Renal cortex interstitium (tissue), 11 donors: ENCODE results near the gene RCAN2. TPM values are rescaled to one million over a fixed set of nuclear protein-coding genes. Genes with fewer than 3 reads are reported as not detected.

ENCODE experiments used
- DNase-seq, 11 donors: peaks; one replicate each; pipeline ENCODE4 v3.0.0-alpha.2; 2013; ENCODE audit warnings: low read depth in 9 of 11, low spot score in 4 of 11; ENCODE audit errors: extremely low read depth in 1 of 11
- polyA plus RNA-seq, 3 donors: library from polyadenylated mRNA; unstranded; fragments of 120-200 nt; gene quantifications; one replicate each; pipeline ENCODE4 v1.2.1, GENCODE V29; 2013; ENCODE audit not compliant: insufficient read length in 3 of 3

The RCAN2 gene
- polyA plus RNA-seq, 3 donors: 19.9 to 22.6 (median 22.4) TPM

DNA sequence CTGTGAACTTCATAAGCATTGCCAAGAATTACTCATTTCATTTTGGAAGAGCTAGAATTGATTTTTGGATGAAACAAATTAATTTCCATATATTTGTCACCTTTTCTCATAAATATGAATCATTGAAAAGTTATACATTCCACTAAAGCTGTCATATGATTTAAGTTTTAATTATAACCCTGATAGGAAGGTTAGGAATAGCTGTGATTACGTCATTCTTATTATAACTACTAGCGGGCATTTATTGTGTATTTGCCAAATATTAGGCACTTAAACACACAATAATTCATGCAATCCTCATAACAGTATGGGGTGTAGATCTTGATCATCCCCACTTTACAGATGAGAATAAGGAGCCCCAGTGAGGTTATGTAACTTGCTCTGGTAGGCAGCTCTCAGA is 243.1 kb downstream of the RCAN2 start:
- DNase-seq: no peak

DNA sequence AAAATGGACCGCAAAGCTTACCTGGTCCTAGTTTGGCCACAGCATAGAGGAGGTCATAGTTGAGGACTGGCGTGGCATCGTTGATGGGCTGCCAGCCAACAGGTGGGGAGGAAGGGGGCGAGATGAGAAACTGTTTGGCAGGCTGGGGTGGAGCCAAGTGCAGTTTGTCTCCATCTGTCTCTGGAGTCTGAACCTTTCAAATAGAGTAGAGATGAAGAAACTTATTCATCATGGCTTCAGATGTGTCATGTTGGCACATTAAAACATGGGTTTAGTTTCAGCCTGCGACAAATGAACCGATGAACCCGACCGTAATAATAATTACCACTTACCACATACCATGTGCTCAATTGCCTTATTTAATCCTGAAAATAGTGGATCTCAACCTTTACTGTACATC is 244.5 kb downstream of the RCAN2 start:
- no peak for DNase-seq

DNA sequence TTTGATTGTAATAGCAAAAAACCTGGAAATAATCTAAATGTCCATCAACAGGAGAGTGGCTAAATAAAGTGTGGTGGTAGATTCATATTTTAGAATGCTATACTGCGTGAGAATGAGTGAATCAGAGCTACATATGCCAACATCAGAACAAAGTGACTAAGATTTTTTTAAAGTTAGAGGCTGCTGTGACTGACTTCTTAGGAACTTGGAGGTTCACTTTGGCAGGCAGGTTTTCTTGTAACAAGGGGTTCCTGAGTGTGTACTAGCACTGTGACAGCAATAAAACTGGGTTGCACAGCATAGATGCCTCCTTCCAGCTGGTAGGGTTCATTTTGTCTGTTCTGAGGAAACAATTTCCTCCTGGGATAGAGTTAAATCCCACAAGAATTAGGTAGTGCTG is 245.2 kb downstream of the RCAN2 start:
- no peak for DNase-seq

DNA sequence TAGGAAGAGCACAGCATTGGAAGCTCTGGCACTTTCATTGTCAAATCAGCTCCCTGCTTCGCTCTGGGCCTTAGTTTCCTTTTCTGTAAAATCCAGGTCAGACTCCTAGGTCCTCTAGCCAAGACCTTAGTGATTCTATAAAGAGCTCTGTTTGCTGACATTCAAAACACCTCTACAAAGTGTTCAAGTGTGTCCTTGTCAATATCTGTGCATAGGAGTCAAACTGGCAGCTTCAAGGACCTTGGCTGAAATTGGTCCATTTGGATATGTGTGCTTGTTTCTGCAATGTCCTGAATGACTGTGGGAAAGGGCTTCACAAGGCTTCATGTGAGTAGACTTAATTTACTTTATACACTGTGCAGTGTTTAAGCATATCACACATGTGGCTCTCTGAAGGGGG is 246.6 kb downstream of the RCAN2 start:
- DNase-seq: no peak

DNA sequence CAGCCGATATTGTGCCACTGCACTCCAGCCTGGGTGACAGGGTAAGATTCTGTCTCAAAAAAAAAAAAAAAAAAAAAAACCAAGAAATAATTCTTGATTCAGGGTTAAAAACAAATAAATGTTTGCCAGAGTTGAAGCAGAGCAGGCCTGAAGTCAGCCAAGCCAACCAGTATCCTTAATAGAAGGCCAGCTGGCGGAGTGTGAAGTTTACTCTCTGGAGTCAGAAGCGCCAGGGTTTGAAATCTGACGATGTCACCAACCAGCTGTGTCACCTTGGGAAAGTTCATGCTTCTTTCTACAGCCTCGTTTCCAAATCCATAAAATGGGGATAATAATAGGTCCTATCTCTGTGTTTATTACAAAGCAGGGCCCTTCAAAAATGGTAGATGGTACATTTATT is 247.5 kb downstream of the RCAN2 start:
- DNase-seq: no peak

DNA sequence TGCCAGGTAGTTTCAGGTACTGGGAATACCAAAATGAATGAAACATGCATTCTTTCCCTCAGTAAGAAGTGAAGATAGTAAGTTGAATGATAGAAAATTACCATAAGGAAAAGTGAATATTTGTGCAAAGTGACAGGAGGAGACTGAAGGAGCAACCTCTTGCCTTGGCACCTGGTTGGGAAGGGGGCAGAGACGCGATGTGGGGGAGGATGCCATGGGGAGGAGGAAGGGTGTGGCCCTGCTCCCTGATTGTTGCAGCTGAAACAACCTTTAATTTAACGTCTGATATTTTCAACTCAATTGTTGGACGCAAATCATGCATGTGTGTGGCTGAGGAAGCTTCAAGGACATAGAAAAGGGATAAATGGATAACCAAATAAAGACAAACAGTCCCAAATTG is 248.3 kb downstream of the RCAN2 start:
- DNase-seq: no peak

DNA sequence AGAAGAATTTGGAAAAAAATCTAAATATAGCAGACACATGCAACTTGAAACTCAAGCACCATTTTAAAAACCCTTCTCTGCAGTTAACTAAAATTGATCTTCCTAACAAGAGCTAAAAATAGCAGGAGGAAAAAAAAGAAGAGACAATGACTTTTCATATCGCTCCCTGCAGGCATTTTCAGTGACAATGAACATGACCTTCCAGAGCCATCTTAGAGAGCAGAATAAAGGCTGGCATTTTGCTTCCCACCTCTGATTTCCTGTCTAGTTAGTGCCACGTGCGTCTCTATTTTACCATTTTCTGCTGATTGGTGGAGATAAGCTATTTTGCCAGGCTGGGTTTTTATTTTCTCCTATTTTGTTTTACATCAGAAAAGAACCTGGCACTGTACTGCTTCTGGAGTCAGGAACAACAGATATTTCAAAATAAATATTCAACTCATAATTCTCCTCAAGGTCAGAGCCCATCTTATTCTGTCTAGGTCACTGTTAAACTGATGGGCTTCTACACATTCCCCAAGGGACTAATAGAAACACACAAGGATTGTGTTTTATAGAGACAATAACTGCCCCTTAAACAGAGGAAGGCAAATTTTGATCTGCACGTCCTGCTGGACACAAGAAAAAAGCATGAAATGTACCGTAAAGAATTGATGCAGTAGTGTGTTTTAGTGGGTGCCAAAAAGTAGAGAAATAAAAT is 250.2 kb downstream of the RCAN2 start:
- DNase-seq: no peak

DNA sequence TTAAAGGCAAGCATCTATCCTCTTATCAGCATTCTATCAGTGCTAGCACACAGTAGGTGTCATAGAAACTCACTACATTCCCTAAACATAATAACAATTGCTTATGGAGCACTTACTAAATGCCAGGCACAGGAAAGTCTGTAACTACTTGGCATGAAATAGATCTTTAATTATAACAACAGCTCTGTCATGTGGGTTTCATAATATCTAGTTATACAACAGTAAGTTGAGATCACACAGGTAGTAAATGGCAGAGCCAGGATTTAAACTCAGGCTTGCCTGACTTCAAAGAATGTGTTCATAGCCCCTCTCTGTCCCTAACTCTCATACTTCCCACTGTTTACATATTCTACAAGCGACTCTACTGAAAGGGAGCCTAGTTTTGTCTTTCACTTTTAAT is 254.5 kb downstream of the RCAN2 start:
- no peak for DNase-seq

DNA sequence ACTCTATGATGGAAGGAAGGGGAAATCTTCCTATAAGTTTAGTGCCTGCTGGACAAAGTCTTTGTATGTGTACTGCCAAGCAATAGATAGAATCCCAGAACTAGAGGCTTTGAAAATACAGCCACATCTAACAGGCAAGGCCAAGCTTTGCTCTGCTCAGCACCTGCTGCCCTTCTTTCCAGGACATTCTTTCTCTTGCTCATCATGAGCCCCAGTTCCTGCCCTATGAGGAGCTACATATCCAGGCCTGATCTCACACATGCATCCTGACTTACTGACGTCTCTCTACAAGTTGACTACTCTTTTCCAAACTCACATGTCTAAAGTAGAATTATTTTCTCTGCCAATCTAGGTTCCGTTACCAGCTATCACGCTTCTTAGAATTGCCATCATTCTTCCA is 256.0 kb downstream of the RCAN2 start:
- no peak for DNase-seq

DNA sequence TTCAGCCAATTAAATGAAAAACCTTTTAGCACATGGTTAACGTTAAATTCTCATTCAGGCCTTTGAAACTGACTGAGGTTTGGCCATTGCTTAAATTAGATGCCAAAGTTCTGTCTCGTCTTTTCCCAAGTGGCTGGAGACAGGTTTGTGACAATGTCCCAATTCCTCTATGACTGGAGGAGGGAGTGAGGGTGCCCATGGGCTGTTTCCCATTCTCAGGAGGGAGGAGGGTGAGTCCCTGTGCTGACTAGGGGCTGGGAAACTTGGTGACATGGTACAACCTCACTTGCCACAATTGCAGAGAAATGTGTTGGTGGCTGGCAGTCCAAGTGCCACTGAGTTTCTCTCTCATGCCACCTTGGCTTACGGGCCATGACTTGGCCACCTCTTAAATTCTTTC is 256.5 kb downstream of the RCAN2 start:
- no peak for DNase-seq

DNA sequence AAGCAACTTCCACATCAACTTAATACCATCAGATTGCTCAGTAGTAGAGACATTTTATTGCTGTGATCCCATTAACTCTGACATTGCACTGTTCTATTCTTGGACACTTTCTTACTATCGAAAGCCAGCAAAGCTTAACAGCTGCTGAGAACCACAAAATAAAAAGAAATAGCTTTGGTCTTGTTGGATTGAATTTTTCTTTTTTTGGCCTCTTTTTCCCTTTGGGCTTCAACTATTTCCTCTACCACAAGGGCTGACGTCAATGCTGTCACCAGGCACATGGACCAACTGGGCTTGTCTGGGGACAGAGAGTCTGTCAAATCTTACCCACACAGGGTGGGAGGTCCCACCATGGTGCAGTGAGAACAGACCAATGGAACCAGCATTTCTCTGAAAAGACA is 257.1 kb downstream of the RCAN2 start:
- DNase-seq: peak in 3 of 11 donors; percentile 10 to 23 (median 23)

DNA sequence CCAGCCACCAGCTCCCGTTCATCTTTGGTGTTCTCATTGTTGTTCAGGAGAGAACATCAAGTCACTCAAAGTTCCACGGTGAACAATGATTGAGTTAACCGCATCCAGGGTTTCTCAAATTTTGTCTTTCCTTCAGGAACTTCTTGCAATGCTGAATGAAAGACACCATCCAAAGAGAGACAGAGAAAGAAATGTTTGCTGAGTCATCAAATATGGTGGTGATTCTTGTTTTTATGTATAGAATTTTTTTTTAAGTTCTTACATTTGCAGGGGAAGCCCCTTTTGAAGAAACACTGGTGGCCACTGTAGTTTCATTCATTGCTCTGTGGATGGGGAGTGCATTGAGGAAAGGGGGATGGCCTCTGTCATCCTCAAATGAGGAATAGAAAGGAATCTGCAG is 258.1 kb downstream of the RCAN2 start:
- no peak for DNase-seq

DNA sequence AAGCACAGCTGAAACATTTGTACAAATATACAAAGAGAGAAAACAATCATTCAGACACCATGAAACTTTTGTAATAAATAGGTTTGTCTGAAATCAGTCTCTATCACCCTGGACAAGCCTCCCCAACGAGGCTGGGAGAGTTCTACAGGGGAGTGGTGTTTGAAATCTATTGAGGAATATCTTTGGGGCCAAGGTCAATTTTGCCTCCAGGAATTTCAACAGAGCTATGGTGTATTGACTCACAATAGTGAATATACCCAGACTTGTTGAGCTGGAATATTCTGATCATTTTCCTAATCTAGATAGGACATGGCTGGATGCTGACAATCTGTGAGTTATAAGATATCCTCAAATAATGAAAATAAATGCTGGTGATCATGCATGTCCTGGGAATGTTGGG is 269.0 kb downstream of the RCAN2 start:
- no peak for DNase-seq

DNA sequence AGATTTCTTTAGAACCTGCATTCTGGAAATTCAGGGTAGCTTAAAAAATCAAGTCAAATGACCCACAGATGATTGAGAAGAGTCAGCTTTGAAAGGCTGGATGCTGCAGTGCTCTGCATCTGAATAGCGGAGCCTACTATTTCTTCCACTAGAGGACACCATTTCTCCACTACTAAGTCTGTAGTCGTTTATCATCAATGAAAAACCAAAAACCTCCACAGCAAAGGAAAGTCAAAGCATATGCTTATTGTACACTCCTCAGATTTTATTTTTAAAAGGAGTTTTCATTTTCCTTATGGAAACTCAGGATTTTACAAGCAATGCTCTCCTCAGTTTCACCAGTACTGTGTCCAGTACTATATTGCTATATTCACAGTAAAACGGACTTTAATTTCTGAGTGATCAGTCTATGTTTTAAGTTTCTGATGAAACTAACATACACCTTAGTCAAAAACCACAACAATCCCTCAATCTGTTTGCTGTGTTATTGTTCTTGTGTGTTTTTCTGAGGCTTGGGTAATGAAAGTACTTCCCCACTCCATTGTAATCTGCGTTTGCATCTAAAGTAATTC is 269.9 kb downstream of the RCAN2 start:
- DNase-seq: peak in 9 of 11 donors; percentile 26 to 50 (median 41)

DNA sequence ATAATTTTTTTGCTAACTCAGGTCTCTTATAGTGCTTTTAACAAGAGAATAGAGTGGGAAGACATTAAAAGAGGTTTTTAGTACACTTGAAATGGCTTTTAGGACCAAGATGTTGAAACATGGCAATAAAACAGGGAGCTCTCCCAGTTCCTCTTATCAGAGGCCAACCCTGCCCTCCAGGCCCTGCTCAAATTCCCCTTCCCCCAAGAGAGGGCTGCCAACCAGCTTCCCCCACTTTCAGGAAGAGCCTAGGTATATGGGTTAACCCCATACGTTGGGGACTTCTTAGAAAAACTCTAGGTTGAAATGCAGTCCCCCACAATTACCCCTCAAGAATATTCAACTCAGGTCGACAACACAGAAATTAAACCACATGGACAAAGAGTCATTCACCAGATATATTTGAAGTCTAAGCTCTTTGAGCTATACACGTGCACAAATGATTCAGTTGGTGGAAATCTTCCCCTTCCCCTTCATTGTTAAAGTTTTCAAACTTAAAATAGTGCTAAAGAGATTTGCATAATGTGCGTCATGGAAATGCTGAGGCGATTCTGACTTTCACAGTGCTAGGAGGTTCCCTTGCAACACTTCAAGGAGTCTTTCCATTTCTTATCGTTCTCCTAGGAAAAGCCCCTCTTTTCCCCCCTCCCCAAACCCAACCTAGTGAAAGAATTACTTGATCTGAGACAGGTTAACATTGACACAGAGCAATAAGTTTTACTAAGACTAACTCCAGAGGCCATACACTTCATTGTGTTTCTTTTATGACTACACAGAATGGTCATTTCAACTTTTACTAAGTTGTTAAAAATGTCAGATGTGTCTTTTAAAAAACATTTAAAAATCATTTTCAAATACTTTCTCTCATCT is 270.7 kb downstream of the RCAN2 start:
- DNase-seq: no peak

DNA sequence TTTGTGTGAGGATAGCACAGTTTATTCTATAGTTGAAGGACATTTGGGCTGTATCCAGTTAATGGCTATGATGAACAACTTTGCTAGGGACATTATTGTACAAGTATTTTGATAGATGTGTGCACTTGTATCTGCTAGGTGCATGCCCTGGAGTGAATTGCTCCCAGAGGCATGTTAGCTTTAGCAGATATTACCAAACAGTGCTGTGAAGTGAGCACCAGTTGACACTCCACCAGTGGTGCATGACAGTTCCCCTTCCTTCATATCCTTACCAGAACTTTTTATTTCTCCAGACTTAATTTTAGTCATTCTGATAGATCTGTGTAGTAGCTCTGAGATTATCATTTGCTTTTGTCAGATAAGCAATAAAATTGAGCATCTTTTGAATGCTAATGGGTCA is 271.6 kb downstream of the RCAN2 start:
- DNase-seq: no peak

DNA sequence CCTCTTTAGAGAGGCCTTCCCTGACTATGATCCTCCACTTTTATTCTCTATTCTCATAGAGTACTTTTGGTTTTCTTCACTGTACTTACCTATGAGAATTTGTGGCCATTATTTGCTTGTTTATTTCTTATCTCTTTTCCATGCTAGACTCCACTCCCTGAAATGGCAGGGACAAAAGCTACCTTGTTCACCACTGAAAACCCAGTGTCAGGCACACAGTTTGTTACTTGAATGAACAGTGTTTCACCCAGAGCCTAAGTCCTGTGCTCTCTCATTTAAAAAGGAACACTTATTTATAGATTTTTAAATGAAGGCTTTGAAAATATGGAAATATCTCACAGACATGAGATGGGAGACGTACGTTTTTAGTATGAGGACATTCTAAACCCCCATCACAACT is 272.8 kb downstream of the RCAN2 start:
- DNase-seq: no peak

DNA sequence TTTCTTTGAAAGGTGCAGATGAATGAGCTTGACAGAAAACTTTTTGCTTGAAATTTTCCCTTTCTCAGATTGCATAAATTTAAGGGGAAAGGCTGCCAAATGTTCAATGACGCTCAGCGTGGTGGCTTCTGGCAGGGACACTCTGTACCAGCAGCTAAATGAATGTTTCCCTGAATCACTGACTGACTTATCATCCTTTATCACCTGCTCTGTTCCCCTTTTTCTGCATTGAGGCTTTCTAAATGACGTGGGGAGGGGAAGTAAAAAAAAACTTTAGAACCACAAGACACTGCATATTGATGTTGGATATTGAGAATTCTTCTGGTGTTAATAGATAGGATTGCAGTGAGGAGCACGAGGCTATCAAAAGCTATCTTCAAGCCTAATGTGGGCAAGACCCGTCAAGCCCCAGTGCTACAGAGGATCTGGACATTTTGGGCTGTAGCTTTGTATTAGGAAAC is 273.5 kb downstream of the RCAN2 start:
- DNase-seq: no peak

DNA sequence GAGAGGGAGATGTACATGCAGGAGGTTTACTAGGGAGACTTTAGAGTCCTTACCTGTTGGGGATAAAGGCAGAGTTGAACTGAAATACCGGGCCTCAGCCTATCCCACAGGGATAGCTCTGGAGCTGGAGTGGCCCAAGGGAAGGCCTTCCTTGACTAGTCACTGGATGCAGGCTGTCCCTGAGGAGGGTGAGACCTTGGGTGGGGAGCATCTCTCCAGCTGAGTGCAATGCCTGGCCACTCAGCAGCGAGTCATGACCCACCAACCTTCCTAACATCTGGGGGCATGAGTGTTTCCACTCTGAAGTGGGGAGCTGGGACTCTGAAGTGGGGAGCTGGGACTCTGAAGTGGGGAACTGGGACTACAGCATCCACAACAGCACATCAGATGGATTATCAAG is 274.4 kb downstream of the RCAN2 start:
- no peak for DNase-seq

DNA sequence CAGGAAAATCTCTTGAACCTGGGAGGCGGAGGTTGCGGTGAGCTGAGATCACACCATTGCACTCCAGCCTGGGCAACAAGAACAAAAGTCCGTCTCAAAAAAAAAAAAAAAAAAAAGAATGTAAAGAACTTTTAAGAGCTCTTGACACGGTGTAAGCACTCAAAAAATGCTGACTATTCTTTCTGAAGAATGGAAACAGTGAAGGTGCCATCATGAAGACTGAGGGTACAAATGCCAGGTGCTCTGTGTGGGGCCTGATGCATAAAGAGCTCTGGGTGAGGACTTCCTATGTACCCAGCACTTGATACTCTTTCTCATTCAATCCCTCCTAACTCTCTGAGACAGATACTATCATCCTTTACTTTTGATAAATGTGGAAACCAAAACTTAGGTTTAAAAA is 275.5 kb downstream of the RCAN2 start:
- no peak for DNase-seq
